Central memory CD4-positive, alpha-beta T cell (primary cell): ENCODE results near the gene SPEF1.
A peak's percentile ranks its signal among the peaks of the same experiment; 100 is the strongest.
"Not testable (repeated sequence)": the region's sequence is repeated elsewhere in the genome, so short reads cannot be mapped to it uniquely, and the experiment has no call there.

Experiments
- DNase-seq: peaks from one replicate; pipeline ENCODE4 v3.0.0; 2022
- total RNA-seq, 3 experiments: gene quantifications; one replicate each; lab custom pipeline; 2026; lab: John Stamatoyannopoulos, UW

Gene SPEF1
- 0 to 0.16 (median 0.11) reads per million in 3 experiments for total RNA-seq

GRCh38 chr20:3781153-3781910 is at the start of gene SPEF1:
Gene SPEF1, minus strand, starts transcription at chr20:3781448. Its CDS starts 161 bp downstream, at chr20:3781287.
- DNase-seq: peak; percentile 60

GRCh38 chr20:3829891-3830290 is 48.6 kb upstream of the SPEF1 start:
- not testable (repeated sequence) for DNase-seq

GRCh38 chr20:3828798-3829197 is 47.5 kb upstream of the SPEF1 start:
- no peak for DNase-seq

GRCh38 chr20:3826420-3826819 is 45.2 kb upstream of the SPEF1 start:
- no peak for DNase-seq

- DNase-seq: no peak
Observed at GRCh38 chr20:3825526-3825925, 44.3 kb upstream of the SPEF1 start.

GRCh38 chr20:3823881-3824280 is 42.6 kb upstream of the SPEF1 start:
- DNase-seq: no peak

- no peak for DNase-seq
Observed at GRCh38 chr20:3821996-3822395, 40.7 kb upstream of the SPEF1 start.

- no peak for DNase-seq
Observed at GRCh38 chr20:3820901-3821727, 39.9 kb upstream of the SPEF1 start.

GRCh38 chr20:3820048-3820900 is 39.0 kb upstream of the SPEF1 start, which contains the start of gene AP5S1:
Gene AP5S1, plus strand, starts transcription at chr20:3820547. Its CDS starts 1,571 bp downstream, at chr20:3822118.
- DNase-seq: peak; percentile 90

GRCh38 chr20:3819411-3820047 is 38.3 kb upstream of the SPEF1 start:
- DNase-seq: no peak

- no peak for DNase-seq
Observed at GRCh38 chr20:3818155-3819151, 37.2 kb upstream of the SPEF1 start.

GRCh38 chr20:3815703-3816315 is 34.6 kb upstream of the SPEF1 start:
- DNase-seq: peak; percentile 44

GRCh38 chr20:3814928-3815495 is 33.8 kb upstream of the SPEF1 start:
- no peak for DNase-seq

- peak; percentile 44 for DNase-seq
Observed at GRCh38 chr20:3813848-3814581, 32.8 kb upstream of the SPEF1 start.

- DNase-seq: no peak
Observed at GRCh38 chr20:3812975-3813847, 32.0 kb upstream of the SPEF1 start.

GRCh38 chr20:3812259-3812681 is 31.0 kb upstream of the SPEF1 start:
- DNase-seq: no peak

GRCh38 chr20:3811467-3812258 is 30.4 kb upstream of the SPEF1 start:
- DNase-seq: peak; percentile 94
